Activated CD4-positive, alpha-beta T cell treated with anti-CD3 and anti-CD28 coated beads, Interleukin-2, amount 10 ng/mL, durations not matched to agents 24 days and 14 days (primary cell): ENCODE results near the gene ESR2. TPM values are rescaled to one million over a fixed set of nuclear protein-coding genes. Genes with fewer than 3 reads are reported as not detected.
"Not testable (repeated sequence)": the region's sequence is repeated elsewhere in the genome, so short reads cannot be mapped to it uniquely, and the experiment has no call there.

ENCODE experiments used
- DNase-seq: peaks from one replicate; pipeline ENCODE4 v3.0.0; 2022
- H3K27ac Mint-ChIP-seq: one replicate; pipeline ENCODE4 v1.8.0; 2022; ENCODE audit warnings: mild to moderate bottlenecking, mixed read lengths
- H3K27me3 Mint-ChIP-seq: one replicate; pipeline ENCODE4 v1.8.0; 2022; ENCODE audit warnings: mixed read lengths
- H3K36me3 Mint-ChIP-seq: one replicate; pipeline ENCODE4 v1.8.0; 2022; ENCODE audit warnings: low read depth, mild to moderate bottlenecking, mixed read lengths
- H3K4me1 Mint-ChIP-seq: one replicate; pipeline ENCODE4 v1.8.0; 2021; ENCODE audit warnings: mixed read lengths
- H3K4me3 Mint-ChIP-seq: one replicate; pipeline ENCODE4 v1.8.0; 2022; ENCODE audit warnings: mild to moderate bottlenecking, moderate library complexity, mixed read lengths
- H3K9me3 Mint-ChIP-seq: one replicate; pipeline ENCODE4 v1.8.0; 2021; ENCODE audit warnings: mixed read lengths
- intact Hi-C: fragments of 100-400 bp; cut with micrococcal nuclease; formaldehyde crosslinking; loops from one replicate; pipeline ENCODE4 v1.15.1; 2023
- total RNA-seq: library from RNA; stranded (reverse); gene quantifications from 2 replicates; pipeline ENCODE4 v1.2.3, GENCODE V29; 2022

Gene ESR2
- total RNA-seq, 1 donor from 2014 or later, result not detected

DNA sequence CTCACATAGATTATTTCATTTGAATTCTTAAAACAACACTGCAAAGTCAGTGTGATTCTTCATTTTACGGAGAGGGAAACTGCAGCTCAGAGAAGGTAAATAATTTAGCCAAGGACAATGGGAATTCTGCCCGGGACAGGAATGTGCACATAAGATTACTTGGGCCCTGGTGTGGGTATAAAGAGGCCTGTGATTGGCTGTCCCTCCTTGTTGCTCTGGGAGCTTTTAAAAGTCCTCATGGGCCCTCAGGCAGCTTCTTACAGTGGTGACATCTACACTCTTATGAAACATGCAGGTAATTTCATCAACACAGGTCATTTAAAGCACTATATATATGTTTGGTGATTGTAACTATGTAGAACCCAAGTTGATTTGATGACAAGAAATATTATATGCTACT is 100.3 kb downstream of the ESR2 start:
- Mint-ChIP-seq H3K4me3 (no peak overlapping the region), H3K9me3 (no peaks in the 10 kb centered on the region), H3K27me3 (no peaks in the 10 kb centered on the region), H3K4me1 (peaks cover 29% of the 10 kb centered on the region), H3K27ac (no peak overlapping the region), H3K36me3 (peaks cover 45% of the 10 kb centered on the region)
- no peak for DNase-seq
- intact Hi-C loops, result no loop called here

DNA sequence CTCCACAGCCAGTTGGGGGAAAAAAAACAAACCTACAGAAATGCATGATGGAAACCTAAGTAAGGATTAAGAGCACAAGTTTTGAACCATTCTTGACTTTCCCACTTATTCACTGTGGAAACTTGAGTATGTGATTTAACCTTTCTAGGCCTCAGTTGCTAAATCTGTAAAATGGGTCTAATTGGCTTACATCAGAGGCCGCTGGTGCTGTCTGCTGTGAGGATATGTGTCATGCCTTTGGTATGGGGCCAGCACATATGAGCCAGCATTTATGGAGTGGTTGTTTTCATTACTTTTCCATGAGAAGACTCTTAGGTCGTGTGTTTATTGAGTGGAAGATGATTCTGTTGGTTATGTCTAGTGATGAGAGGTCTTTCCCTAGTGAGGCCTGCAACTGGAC is 102.4 kb downstream of the ESR2 start:
- Mint-ChIP-seq H3K27ac (no peak overlapping the region), H3K4me3 (no peak overlapping the region), H3K9me3 (no peaks in the 10 kb centered on the region), H3K36me3 (peaks cover 46% of the 10 kb centered on the region), H3K27me3 (no peaks in the 10 kb centered on the region), H3K4me1 (peaks cover 25% of the 10 kb centered on the region)
- no peak for DNase-seq
- intact Hi-C loops, result no loop called here

DNA sequence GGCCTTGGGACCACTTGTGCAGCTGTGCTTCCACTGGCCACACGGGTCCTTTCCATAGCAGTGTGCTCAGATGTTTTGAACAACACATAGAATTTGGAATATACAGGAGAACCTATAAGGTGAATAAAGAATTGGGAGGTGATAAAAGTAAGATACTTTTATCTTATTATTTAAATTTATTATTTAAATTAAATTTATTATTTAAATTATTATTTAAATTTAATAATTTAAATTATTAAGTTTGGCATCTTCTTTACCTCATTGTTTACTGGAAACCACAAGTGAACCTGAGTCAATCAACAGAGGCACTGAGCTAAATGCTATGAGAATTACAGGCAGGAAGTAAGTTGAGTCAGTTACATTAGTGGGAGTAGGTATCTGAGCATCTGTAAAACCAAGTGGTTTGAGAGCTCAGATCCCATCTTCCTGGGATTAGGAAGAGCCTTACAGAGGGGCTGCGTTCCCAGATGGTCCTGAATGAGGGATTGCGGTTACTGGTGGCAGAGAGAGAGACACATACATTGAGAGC is 103.1 kb downstream of the ESR2 start:
- no peak overlapping the region for H3K4me3 Mint-ChIP-seq
- peak overlapping the region; percentile 75 for H3K27ac Mint-ChIP-seq
- no peak for DNase-seq
- peaks cover 48% of the 10 kb centered on the region for H3K36me3 Mint-ChIP-seq
- H3K27me3 Mint-ChIP-seq, result no peaks in the 10 kb centered on the region
- no peaks in the 10 kb centered on the region for H3K9me3 Mint-ChIP-seq
- intact Hi-C loops, result no loop called here
- peaks cover 20% of the 10 kb centered on the region for H3K4me1 Mint-ChIP-seq

DNA sequence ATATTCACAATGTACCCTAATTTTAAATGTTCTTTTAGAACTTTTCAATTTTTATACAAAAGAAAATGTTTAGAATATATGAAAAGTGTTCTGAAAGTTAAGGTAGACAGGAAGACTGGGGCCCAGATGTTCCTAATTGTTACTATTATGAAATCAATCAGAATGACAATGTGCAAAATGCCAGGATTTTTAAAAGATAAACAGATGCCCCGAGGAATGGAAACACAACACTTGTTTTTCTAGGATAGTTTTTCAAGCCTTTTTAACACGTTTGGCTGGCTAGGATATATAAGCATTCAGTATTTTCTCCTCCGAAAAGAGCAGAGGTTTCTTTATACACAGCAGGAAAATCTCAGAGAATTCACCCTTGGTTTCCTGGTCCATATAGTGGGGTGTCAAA is 106.8 kb downstream of the ESR2 start:
- DNase-seq, result no peak
- Mint-ChIP-seq H3K27me3 (no peaks in the 10 kb centered on the region), H3K9me3 (no peaks in the 10 kb centered on the region), H3K36me3 (peaks cover 46% of the 10 kb centered on the region), H3K4me1 (peaks cover 2% of the 10 kb centered on the region), H3K4me3 (no peak overlapping the region), H3K27ac (no peak overlapping the region)
- intact Hi-C loops, result no loop called here

DNA sequence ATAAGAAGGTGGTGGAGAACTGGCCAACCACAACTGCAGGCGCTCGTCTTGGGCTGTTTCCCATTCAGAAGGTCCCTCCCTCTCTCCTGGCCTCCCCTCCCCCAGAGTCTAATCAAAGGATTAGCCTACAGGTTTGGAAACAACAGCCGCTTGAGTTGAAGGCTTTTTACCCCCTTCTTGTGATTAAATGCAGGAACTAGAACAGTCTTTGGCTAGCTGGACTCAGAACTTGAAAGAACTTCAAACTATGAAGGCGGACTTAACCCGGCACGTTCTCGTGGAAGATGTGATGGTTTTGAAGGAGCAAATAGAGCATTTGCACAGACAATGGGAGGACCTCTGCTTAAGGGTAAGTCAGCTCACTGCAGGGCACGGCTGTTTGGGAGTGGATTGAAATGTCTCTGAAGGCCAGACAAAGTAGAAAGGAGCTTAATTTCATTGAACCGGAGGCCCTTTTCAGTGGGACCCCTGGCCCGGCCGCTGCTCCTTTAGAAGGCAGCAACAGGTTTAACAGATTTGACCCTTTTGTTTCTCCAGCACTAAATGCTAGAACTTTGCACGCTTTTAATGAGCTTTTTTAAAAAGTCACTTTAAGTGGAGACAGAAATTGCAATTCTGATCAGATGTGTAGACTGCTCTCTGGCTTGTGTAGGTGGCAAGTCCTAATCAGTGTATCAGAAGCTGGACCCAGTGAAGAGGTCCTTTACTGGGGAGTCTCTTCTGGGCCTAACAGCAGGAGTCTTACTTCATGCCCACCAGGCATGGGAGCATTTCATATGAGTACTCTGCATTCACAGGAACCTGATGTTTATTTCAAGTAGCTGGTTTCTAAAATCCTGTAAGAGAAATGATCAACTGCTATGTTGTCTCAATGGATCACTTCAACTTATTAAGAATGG is 107.7 kb downstream of the ESR2 start:
- peaks cover 44% of the 10 kb centered on the region for H3K36me3 Mint-ChIP-seq
- no peaks in the 10 kb centered on the region for H3K27me3 Mint-ChIP-seq
- no peak for DNase-seq
- intact Hi-C loops, result no loop called here
- H3K4me1 Mint-ChIP-seq, result peaks cover 2% of the 10 kb centered on the region
- H3K9me3 Mint-ChIP-seq, result no peaks in the 10 kb centered on the region
- no peak overlapping the region for H3K27ac Mint-ChIP-seq
- H3K4me3 Mint-ChIP-seq, result no peak overlapping the region

DNA sequence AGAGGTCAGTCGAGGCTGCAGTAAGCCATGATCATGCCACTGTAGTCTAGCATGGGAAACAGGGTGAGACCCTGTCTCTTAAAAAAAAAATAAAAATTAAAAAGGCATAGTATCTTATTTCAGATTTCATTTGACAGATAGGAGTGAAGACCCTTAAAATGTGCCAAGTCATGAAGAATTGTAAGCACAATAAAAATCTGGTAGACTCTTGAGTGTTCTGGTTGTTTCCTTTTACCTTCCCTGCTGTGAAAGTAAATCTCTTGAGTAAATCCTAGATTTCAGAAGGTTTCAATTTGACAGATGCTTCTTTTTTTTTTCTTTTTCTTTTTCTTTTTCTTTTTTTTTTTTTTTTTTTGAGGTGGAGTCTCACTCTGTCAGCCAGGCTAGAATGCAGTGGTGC is 109.0 kb downstream of the ESR2 start:
- no peaks in the 10 kb centered on the region for H3K27me3 Mint-ChIP-seq
- peaks cover 41% of the 10 kb centered on the region for H3K36me3 Mint-ChIP-seq
- DNase-seq, result no peak
- H3K4me1 Mint-ChIP-seq, result no peaks in the 10 kb centered on the region
- no peak overlapping the region for H3K27ac Mint-ChIP-seq
- no peaks in the 10 kb centered on the region for H3K9me3 Mint-ChIP-seq
- intact Hi-C loops, result no loop called here
- H3K4me3 Mint-ChIP-seq, result no peak overlapping the region

DNA sequence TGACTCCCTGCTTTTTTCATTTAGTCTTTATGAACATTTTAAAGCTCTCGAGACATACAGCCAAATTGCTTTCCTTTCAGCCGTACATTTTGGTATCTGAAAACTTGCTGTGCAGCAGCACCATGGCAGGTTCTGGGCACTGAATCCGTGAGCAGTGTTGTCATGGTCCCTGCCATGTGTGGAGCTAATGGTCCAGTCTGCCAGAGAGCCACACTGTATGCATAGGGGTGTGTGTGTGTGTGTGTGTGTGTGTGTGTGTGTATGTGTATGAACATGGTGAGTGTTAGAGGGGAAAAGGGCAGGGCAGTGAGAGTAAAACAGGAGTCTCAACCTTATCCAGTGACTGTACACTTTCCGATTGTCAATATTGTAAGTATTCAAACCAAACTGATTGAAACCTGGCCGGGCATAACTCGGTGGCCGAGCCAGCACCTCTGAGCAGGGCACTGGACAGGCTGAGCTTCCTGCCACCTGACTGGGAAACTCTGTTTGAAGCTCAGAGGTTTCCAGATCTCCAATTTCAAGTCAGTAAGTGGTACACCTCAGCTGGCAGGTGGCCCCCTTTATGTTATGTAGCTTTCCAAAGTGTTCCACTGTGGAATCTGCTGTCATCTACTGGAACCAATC is 110.0 kb downstream of the ESR2 start:
- H3K9me3 Mint-ChIP-seq, result no peaks in the 10 kb centered on the region
- no peaks in the 10 kb centered on the region for H3K27me3 Mint-ChIP-seq
- no peak overlapping the region for H3K4me3 Mint-ChIP-seq
- H3K4me1 Mint-ChIP-seq, result no peaks in the 10 kb centered on the region
- no peak for DNase-seq
- intact Hi-C loops, result no loop called here
- peaks cover 45% of the 10 kb centered on the region for H3K36me3 Mint-ChIP-seq
- H3K27ac Mint-ChIP-seq, result no peak overlapping the region

DNA sequence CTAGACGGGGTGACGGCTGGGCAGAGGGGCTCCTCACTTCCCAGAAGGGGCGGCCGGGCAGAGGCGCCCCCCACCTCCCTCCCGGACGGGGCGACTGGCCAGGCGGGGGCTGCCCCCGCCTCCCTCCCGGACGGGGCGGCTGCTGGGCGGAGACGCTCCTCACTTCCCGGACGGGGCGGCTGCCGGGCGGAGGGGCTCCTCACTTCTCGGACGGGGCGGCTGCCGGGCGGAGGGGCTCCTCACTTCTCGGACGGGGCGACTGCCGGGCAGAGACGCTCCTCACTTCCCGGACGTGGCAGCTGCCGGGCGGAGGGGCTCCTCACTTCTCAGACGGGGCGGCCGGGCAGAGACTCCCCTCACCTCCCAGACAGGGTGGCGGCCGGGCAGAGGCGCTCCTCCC is 111.3 kb downstream of the ESR2 start:
- H3K36me3 Mint-ChIP-seq, result peaks cover 45% of the 10 kb centered on the region
- H3K4me3 Mint-ChIP-seq, H3K27ac Mint-ChIP-seq, H3K27me3 Mint-ChIP-seq, H3K9me3 Mint-ChIP-seq, H3K4me1 Mint-ChIP-seq, DNase-seq, intact Hi-C loops: not testable (repeated sequence)

DNA sequence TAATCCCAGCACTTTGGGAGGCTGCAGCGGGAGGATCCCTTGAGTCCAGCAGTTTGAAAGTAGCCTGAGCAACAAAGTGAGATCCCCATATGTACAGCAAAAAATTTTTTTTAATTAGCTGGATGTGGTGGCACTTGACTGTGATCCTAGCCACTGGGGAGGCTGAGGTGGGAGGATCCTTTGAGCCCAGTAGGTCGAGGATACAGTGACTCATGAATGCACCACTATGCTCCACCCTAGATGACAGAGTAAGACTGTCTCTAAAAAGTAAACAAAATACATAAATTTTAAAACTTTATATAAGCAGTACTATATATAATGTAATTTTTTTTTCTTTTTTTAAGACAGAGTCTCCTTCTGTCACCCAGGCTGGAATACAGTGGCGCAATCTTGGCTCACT is 115.4 kb downstream of the ESR2 start:
- Mint-ChIP-seq H3K4me3 (no peak overlapping the region), H3K9me3 (no peaks in the 10 kb centered on the region), H3K27me3 (no peaks in the 10 kb centered on the region), H3K4me1 (peaks cover 13% of the 10 kb centered on the region), H3K27ac (no peak overlapping the region), H3K36me3 (peaks cover 48% of the 10 kb centered on the region)
- intact Hi-C loops, result loop anchor here (5.0 kb wide), 1 partner anchor 118 kb away; no protein-coding TSS in a partner anchor
- DNase-seq, result no peak

DNA sequence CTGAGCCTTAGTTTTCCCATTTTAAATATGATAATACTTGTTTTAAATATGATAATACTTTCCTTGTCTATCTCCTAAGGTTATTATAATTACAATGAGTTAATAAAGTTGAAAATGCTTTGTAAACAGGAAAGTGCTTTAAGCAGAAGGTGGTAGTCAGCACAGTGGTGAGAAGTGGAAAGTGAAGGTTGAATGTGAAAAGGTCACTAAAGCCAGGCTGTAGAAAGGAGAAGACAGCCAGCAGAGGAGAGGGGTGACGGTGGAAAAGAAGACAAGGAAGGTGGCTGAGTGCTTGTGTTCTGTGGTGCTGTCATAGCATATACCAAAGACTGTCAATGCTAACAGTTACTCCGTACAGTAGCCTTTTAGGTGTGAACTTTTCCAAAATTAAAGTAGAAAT is 117.8 kb downstream of the ESR2 start:
- Mint-ChIP-seq H3K27ac (no peak overlapping the region), H3K4me3 (no peak overlapping the region), H3K36me3 (peaks cover 48% of the 10 kb centered on the region), H3K9me3 (no peaks in the 10 kb centered on the region), H3K27me3 (no peaks in the 10 kb centered on the region), H3K4me1 (peaks cover 13% of the 10 kb centered on the region)
- intact Hi-C loops, result loop anchor here (5.0 kb wide), 1 partner anchor 121 kb away; no protein-coding TSS in a partner anchor
- no peak for DNase-seq

DNA sequence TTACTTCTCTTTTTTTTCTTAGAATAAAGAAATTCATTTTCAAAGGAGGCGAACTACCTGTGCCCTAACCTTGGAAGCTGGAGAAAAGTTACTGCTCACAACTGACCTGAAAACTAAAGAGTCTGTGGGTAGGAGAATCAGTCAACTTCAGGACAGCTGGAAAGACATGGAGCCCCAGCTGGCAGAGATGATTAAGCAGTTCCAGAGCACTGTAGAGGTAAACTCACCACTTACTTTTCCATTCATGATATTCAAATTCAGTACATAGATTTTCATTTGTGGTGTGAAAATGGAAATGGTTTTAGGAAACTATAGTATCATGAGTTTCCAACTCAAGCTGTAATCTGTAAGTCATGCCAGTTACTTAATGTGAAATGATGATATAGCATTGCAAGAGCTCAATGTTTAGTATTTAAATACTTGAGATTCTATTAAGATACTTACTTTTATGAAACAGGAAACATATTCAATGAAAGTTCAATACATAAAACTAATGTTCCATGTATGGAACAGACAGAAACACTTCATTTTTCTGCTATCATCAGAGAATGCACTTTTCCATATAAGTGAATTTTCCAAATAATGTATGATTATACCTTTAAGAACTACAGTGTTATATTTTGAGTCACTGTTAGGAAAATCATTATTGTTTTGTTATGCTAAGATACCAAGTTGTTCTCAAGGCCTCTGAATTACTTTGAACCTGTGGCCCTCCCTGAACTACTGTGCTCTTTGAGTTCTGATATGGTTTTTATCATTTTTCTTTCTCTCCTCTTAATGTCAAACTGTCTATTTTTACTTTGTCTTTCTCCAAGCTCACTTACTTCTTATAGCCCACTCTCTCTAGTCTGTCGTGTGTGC is 119.0 kb downstream of the ESR2 start:
- no peak for DNase-seq
- Mint-ChIP-seq H3K9me3 (no peaks in the 10 kb centered on the region), H3K27me3 (no peaks in the 10 kb centered on the region), H3K36me3 (peaks cover 46% of the 10 kb centered on the region), H3K4me1 (peaks cover 13% of the 10 kb centered on the region), H3K4me3 (no peak overlapping the region), H3K27ac (peak overlapping the region; percentile 48)
- intact Hi-C loops, result loop anchor here (5.0 kb wide), 1 partner anchor 122 kb away; no protein-coding TSS in a partner anchor

DNA sequence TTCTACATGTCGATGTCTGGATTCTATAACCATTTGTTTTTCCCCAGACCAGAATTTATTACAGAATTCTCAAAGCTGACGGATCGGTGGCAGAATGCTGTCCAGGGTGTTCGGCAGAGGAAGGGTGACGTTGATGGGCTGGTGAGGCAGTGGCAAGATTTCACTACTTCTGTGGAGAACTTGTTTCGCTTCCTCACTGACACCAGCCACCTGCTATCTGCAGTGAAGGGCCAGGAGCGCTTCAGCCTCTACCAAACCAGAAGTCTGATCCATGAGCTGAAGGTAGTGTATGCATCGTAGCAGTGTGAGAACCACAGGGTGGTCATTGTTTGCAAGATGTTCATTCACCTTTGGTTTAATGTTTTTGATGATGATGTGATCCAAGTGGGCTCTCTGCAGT is 124.0 kb downstream of the ESR2 start:
- no peak overlapping the region for H3K27ac Mint-ChIP-seq
- H3K27me3 Mint-ChIP-seq, result no peaks in the 10 kb centered on the region
- intact Hi-C loops, result no loop called here
- no peak for DNase-seq
- peaks cover 32% of the 10 kb centered on the region for H3K36me3 Mint-ChIP-seq
- peaks cover 3% of the 10 kb centered on the region for H3K4me1 Mint-ChIP-seq
- H3K4me3 Mint-ChIP-seq, result no peak overlapping the region
- no peaks in the 10 kb centered on the region for H3K9me3 Mint-ChIP-seq

DNA sequence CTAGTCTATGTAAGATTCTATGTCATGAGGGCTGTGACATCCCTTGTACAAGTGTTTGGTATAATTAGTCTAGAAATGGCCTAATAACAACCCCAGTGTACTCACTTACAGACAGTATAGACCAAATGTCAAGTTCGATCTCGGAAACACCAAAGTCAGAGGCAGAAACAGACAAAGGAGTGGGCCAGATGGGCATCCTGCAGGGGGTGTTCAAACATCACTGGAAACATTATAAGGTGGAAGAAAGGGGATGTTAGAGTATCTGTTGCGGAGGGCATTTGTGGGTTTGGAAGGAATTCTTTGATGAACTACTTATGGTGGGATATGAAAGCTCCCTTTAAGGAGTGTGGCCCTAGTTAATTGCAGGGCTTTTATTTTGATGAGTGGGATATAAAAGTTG is 134.6 kb downstream of the ESR2 start:
- Mint-ChIP-seq H3K4me1 (no peaks in the 10 kb centered on the region), H3K27me3 (no peaks in the 10 kb centered on the region), H3K27ac (no peak overlapping the region), H3K9me3 (no peaks in the 10 kb centered on the region), H3K4me3 (no peak overlapping the region), H3K36me3 (peaks cover 49% of the 10 kb centered on the region)
- intact Hi-C loops, result loop anchor here (5.0 kb wide), 1 partner anchor 133 kb away; the partner anchor contains the start of gene ESR2
- no peak for DNase-seq
